RWPE1 (cell line): ENCODE measurements around the gene FRMD5.
"Not testable (repeated sequence)": the region's sequence is repeated elsewhere in the genome, so short reads cannot be mapped to it uniquely, and the experiment has no call there.

ENCODE experiments used
- CTCF ChIA-PET: fragments of 350-600 bp; sonication (Branson Sonifier 250); formaldehyde crosslinking; extraction: SDS; loops from one replicate; lab custom pipeline; 2021; lab: Yijun Ruan, JAX
- POLR2A ChIA-PET: fragments of 400-600 bp; formaldehyde crosslinking; extraction: SDS; loops from one replicate; lab custom pipeline; 2020; ENCODE audit warnings: antibody characterized with exemption; ENCODE audit not compliant: low non-redundant PET; lab: Yijun Ruan, JAX
- DNase-seq: peaks from one replicate; pipeline ENCODE4 v3.0.0; 2012; ENCODE audit warnings: low spot score
- H3K27ac ChIP-seq: fragments of 450-650 bp; 2 replicates; pipeline ENCODE4 v1.5.1; 2017
- CTCF ChIP-seq: fragments of 450-650 bp; conservative IDR thresholded peaks from 2 replicates; pipeline ENCODE4 v1.5.1; 2017; ENCODE audit warnings: low read depth, mild to moderate bottlenecking

Gene FRMD5

GRCh38 chr15:43872416-43873020, 322.6 kb downstream of the FRMD5 start:
- CTCF ChIA-PET: interaction anchor here (1.2 kb wide), 1 partner anchor 253 kb away, joined by 7 read pairs; no protein-coding TSS in a partner anchor

DNA sequence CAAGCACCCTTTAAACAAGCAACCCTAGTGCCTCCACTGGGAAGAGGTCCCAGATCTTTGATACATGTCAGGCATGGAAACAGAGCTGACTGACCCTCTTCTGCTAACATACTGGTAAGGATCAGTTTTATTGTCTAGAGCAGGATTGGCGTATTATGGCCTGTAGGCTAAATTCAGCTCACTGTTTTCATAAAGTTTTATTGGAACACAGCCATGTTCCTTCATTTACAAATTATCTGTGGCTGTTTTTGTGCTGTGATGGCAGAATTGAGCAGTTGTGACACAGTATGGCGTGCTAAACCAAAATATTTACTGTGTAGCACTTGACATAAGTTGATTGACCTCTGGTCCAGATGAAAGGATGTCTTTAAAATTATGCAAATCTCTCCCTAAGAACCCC, 323.2 kb downstream of the FRMD5 start:
- POLR2A ChIA-PET: no interaction called here
- DNase-seq: no peak
- TF ChIP-seq CTCF: no peak
- CTCF ChIA-PET: no interaction called here
- no peak overlapping the region for H3K27ac ChIP-seq

More at GRCh38 chr15:43872416-43873020, 322.6 kb downstream of the FRMD5 start:
- POLR2A ChIA-PET: no interaction called here
- peak; percentile 63 for TF ChIP-seq CTCF
- DNase-seq: peak; percentile 49
- no peak overlapping the region for H3K27ac ChIP-seq

- CTCF ChIA-PET: interaction anchor here (1.0 kb wide), 1 partner anchor 13 kb away, joined by 3 read pairs; no protein-coding TSS in a partner anchor
These were observed 326.7 kb downstream of the FRMD5 start for GRCh38 chr15:43868406-43868805.

GRCh38 chr15:43867096-43867495, 328.0 kb downstream of the FRMD5 start:
- ChIA-PET CTCF (interaction anchor here (0.6 kb wide), 1 partner anchor 341 kb away, joined by 4 read pairs; no protein-coding TSS in a partner anchor), POLR2A (no interaction called here)
- TF ChIP-seq CTCF: no peak
- DNase-seq: no peak
- H3K27ac ChIP-seq: no peak overlapping the region

More at GRCh38 chr15:43868406-43868805, 326.7 kb downstream of the FRMD5 start:
- POLR2A ChIA-PET: no interaction called here
- TF ChIP-seq CTCF: no peak
- no peak for DNase-seq
- no peak overlapping the region for H3K27ac ChIP-seq

GRCh38 chr15:43866636-43867035, 328.4 kb downstream of the FRMD5 start:
- CTCF ChIA-PET: interaction anchor here (0.6 kb wide), 1 partner anchor 342 kb away, joined by 4 read pairs; no protein-coding TSS in a partner anchor
- H3K27ac ChIP-seq, POLR2A ChIA-PET, DNase-seq: not testable (repeated sequence)

- no peak for DNase-seq
- CTCF ChIA-PET: no interaction called here
- H3K27ac ChIP-seq: no peak overlapping the region
- TF ChIP-seq CTCF: no peak
- POLR2A ChIA-PET: no interaction called here
These were observed 335.5 kb downstream of the FRMD5 start for GRCh38 chr15:43859546-43859945.

- TF ChIP-seq CTCF: no peak
- ChIA-PET POLR2A (no interaction called here), CTCF (interaction anchor here (0.7 kb wide), 1 partner anchor 19 kb away, joined by 3 read pairs; no protein-coding TSS in a partner anchor)
- no peak for DNase-seq
- peak overlapping the region; percentile 1; the same call in 1 of the 2 replicates for H3K27ac ChIP-seq
These were observed 340.3 kb downstream of the FRMD5 start for GRCh38 chr15:43854801-43855200.
